Heart right ventricle (tissue), 16 donors: ENCODE data around the gene P4HTM. TPM values are rescaled to one million over a fixed set of nuclear protein-coding genes. Genes with fewer than 3 reads are reported as not detected.
A peak's percentile ranks its signal among the peaks of the same experiment; 100 is the strongest.

Experiments used
- ATAC-seq, 8 donors: fragments of 200-7000 bp; cut with Tn5 transposase; one replicate each; pipeline ENCODE4 v1.9.1; 2020; ENCODE audit warnings: mild to moderate bottlenecking in 8 of 8, moderate library complexity in 8 of 8, moderate number of reproducible peaks in 1 of 8
- DNase-seq, 2 donors: peaks; one replicate each; pipeline ENCODE4 v3.0.0-alpha.2; 2020
- H3K27ac ChIP-seq, 10 donors: fragments of 200-600 bp; sonication (generic) in 2 of 10; one replicate each; pipeline versions ENCODE4 v1.5.0 to v1.8.0; 2020 to 2022; ENCODE audit warnings: mild to moderate bottlenecking in 3 of 10
- H3K27me3 ChIP-seq, 7 donors: fragments of 200-600 bp; one replicate each; pipeline ENCODE4 v1.8.0; 2021 to 2022; ENCODE audit warnings: mild to moderate bottlenecking in 2 of 7
- H3K36me3 ChIP-seq, 9 donors: fragments of 200-600 bp; sonication (generic) in 1 of 9; one replicate each; pipeline versions ENCODE4 v1.5.0 to v1.8.0; 2020 to 2022; ENCODE audit warnings: mild to moderate bottlenecking in 2 of 9
- H3K4me1 ChIP-seq, 9 donors: fragments of 200-600 bp; sonication (generic) in 1 of 9; one replicate each; pipeline versions ENCODE4 v1.5.0 to v1.8.0; 2020 to 2022; ENCODE audit warnings: mild to moderate bottlenecking in 4 of 9
- H3K4me3 ChIP-seq, 10 donors: fragments of 200-600 bp; sonication (generic) in 2 of 10; one replicate each; pipeline versions ENCODE4 v1.5.0 to v1.8.0; 2020 to 2022; ENCODE audit warnings: mild to moderate bottlenecking in 7 of 10, moderate library complexity in 2 of 10
- H3K9me3 ChIP-seq, 11 donors: fragments of 200-600 bp in 10 of 11; sonication (generic) in 2 of 11; one replicate each; pipeline versions ENCODE4 v1.5.0 to v1.8.0; 2013 to 2022; ENCODE audit warnings: mild to moderate bottlenecking in 2 of 11, control low read depth in 1 of 11, moderate library complexity in 1 of 11
- WGBS, 2 donors: extraction: QIAGEN DNeasy Blood & Tissue Kit; methylation state at CpG; one replicate each; pipeline ENCODE4 v1.1.7; 2013; ENCODE audit warnings: inconsistent platforms in 1 of 2; 5-methylcytosine and 5-hydroxymethylcytosine counted together
- intact Hi-C, 10 donors: fragments of 100-400 bp; cut with DNase I; formaldehyde crosslinking; loops; one replicate each; pipeline versions ENCODE4 v1.11.1 to v1.14.2; 2022
- polyA plus RNA-seq, 2 donors: library from polyadenylated mRNA; stranded (reverse); fragments of 200-250 nt; gene quantifications; one replicate each; pipeline ENCODE4 v1.2.3, GENCODE V29; 2013
- total RNA-seq, 10 donors: library from RNA; stranded (reverse); fragmentation: NEBNext Ultra II Directional in 3 of 10; extraction: Animal tissue kit (Norgen Biotek cat#: 25700) in 3 of 10; gene quantifications; one replicate each; pipeline versions ENCODE4 v1.2.1 to v1.2.4, GENCODE V29; 2021 to 2023
- TF ChIP-seq, protein P1 (sequence below), 9 donors: fragments of 200-600 bp; sonication (generic) in 2 of 9; IDR thresholded peaks; one replicate each; pipeline versions ENCODE4 v1.5.0 to v1.8.0; 2021 to 2022; ENCODE audit warnings: antibody characterized with exemption in 9 of 9, mild to moderate bottlenecking in 5 of 9, moderate library complexity in 1 of 9
- donor health status: Arrhythmogenic right ventricular cardiomyopathy.
- donor health status: ischemic (EF 13 %, LVEDD 7.1; RV severe dilation, severe dysfunction).
- donor health status: healthy with polysubstance abuse.
- donor health status: DM: no; HTN: yes; CAD: no.
- donor health status: DM: no; HTN: no; CAD: no.
- donor health status: ischemic (EF 25% LVEDD 6.9; RV normal size, moderate dysfunction).
- donor health status: ischemic (EF 25% LVEDD 5.7; RV mildly dilated, moderate dysfunction).
- donor health status: healthy.
- donor health status: DM: yes; HTN: yes; CAD: no.
- donor health status: Ischemic cardiomyopathy.
- donor health status: ischemic (EF 35%, LVEDD 5.7; RV mildly dilated, moderate dysfunction).
- donor health status: nonischemic (EF 11% LVEDD 7.7; RV severe dilation, severe dysfunction).
- donor health status: DM: yes; HTN: yes; CAD: no.
- donor health status: PGD.
- donor health status: ischemic (EF 29% LVEDD 5.4; RV normal size, mild dysfunction).
- donor health status: nonischemic (EF 23%, LVEDD 6.1; RV moderate dilation, normal function).

The P4HTM gene
- total and polyA plus RNA-seq, 12 donors, result 23.8 to 41.7 (median 30.5) TPM

DNA sequence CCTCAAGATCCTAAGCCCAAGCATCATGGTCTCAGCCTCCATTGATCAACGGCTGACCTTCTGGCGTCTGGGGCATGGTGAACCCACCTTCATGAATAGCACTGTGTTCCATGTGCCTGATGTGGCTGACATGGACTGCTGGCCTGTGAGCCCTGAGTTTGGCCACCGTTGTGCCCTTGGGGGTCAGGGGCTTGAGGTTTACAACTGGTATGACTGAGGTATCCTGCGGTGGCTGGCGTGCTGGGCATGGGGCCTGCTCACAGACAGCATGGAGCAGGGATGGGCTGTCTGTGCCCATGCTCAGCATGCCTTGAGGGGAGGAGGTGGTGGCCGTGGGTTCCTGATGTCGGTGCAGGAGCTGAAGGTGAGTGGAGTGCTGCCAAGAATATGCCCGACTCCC lies 25.0 kb downstream of the P4HTM start:
- H3K9me3 ChIP-seq, result no peaks in the 10 kb centered on the region
- peaks cover 0 to 63% (median 20%) of the 10 kb centered on the region in 9 donors for H3K36me3 ChIP-seq
- TF ChIP-seq, protein P1, sequence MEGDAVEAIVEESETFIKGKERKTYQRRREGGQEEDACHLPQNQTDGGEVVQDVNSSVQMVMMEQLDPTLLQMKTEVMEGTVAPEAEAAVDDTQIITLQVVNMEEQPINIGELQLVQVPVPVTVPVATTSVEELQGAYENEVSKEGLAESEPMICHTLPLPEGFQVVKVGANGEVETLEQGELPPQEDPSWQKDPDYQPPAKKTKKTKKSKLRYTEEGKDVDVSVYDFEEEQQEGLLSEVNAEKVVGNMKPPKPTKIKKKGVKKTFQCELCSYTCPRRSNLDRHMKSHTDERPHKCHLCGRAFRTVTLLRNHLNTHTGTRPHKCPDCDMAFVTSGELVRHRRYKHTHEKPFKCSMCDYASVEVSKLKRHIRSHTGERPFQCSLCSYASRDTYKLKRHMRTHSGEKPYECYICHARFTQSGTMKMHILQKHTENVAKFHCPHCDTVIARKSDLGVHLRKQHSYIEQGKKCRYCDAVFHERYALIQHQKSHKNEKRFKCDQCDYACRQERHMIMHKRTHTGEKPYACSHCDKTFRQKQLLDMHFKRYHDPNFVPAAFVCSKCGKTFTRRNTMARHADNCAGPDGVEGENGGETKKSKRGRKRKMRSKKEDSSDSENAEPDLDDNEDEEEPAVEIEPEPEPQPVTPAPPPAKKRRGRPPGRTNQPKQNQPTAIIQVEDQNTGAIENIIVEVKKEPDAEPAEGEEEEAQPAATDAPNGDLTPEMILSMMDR (IDR thresholded peaks at IDR 0.05), result no peak
- H3K27me3 ChIP-seq, result no peaks in the 10 kb centered on the region
- no peak for ATAC-seq
- no peak overlapping the region for H3K27ac ChIP-seq
- peaks cover 8 to 54% (median 32%) of the 10 kb centered on the region in 9 donors for H3K4me1 ChIP-seq
- WGBS, 2 donors, result 86 to 88% methylated on average over 8 of the region's 8 CpGs
- no peak overlapping the region for H3K4me3 ChIP-seq
- intact Hi-C loops, result no loop called here
- DNase-seq, result no peak

GRCh38 chr3:49015765-49016164 lies 25.7 kb downstream of the P4HTM start:
- Histone ChIP-seq H3K4me1 (peaks cover 8 to 61% (median 39%) of the 10 kb centered on the region in 9 donors), H3K36me3 (peaks cover 0 to 62% (median 20%) of the 10 kb centered on the region in 9 donors), H3K9me3 (no peaks in the 10 kb centered on the region), H3K27ac (no peak overlapping the region), H3K27me3 (no peaks in the 10 kb centered on the region), H3K4me3 (no peak overlapping the region)
- ATAC-seq (no peak), DNase-seq (no peak)
- TF ChIP-seq, protein P1 (IDR thresholded peaks at IDR 0.05), result no peak
- WGBS, 2 donors, result 79% methylated on average over 6 of the region's 6 CpGs
- intact Hi-C loops, result no loop called here

GRCh38 chr3:49016414-49017228 lies 26.6 kb downstream of the P4HTM start:
- ATAC-seq (no peak), DNase-seq (no peak)
- Histone ChIP-seq H3K27me3 (no peaks in the 10 kb centered on the region), H3K9me3 (no peaks in the 10 kb centered on the region), H3K4me3 (no peak overlapping the region), H3K36me3 (peaks cover 0 to 53% (median 20%) of the 10 kb centered on the region in 9 donors), H3K4me1 (peaks cover 8 to 61% (median 42%) of the 10 kb centered on the region in 9 donors), H3K27ac (peak overlapping the region in 1 of 10 donors; percentile 83)
- intact Hi-C loops, result no loop called here
- WGBS, 2 donors, result 87 to 90% methylated on average over 6 of the region's 6 CpGs
- TF ChIP-seq, protein P1 (IDR thresholded peaks at IDR 0.05), result no peak

DNA sequence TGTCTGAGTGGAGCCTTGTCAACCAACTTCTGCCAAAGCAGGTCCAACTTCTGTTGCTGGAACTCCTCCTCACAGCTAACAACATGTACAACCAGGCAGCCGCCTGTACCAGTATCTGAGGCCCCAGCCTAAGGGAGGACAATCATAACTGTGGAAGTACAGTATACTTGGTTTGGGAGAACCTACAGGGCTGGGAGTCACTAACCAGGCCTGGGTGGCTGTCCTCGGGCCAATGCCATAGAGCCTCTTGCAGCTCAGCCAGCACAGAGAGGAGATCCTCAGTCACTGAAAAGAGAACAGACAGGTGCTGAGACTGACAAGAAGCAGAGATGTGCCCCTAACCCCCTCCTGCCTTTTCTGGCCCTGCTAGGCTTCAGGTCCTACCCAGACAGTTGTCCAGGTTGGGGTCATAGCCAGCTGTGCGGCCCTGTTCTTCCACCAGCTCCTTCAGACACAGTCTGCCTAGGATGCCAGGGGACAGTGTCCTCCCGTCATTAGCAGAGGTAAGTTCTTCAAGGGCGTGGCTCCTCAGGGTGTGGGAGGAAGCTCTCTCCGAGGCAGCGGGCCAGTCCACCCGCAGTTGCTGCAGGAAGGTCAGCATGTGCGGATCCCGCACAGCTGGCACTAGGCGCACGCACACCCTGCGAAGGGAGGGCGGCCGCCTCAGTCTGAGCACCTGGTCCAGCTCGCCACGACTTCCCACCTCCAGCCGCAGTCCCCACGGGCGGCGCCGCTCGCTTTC lies 27.4 kb downstream of the P4HTM start:
- Histone ChIP-seq H3K4me3 (peak overlapping the region; percentile 64 to 99 (median 92)), H3K36me3 (peaks cover 0 to 45% (median 20%) of the 10 kb centered on the region in 9 donors), H3K27ac (peak overlapping the region in 9 of 10 donors; percentile 73 to 100 (median 78)), H3K9me3 (no peaks in the 10 kb centered on the region), H3K4me1 (peaks cover 8 to 53% (median 40%) of the 10 kb centered on the region in 9 donors), H3K27me3 (no peaks in the 10 kb centered on the region)
- DNase-seq (no peak), ATAC-seq (no peak)
- TF ChIP-seq, protein P1 (IDR thresholded peaks at IDR 0.05), result no peak
- 10 to 12% methylated on average over 23 of the region's 23 CpGs for WGBS, 2 donors
- intact Hi-C loops, result no loop called here
